Measurements from ENCODE around the gene PDS5A.
"Not testable (repeated sequence)": the region's sequence is repeated elsewhere in the genome, so short reads cannot be mapped to it uniquely, and the experiment has no call there.

PDS5A gene

DNA sequence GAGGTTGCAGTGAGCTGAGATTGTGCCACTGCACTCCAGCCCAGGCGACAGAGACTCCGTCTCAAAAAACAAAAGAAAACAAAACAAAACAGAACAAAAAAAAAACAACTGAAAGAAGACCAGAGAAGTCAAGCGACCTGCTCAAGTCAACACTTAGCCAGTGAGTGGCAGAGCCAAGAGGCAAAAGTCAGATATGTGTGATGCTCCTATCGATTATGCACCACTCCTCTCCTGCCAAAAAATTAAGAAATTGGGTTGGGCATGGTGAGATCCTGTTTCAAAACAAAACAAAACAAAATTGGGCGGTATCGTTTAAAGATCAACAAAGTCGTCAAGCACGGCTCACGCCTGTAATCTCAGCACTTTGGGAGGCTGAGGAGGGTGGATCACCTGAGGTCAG, 137.7 kb downstream of the PDS5A start:
- H3K4me3 ChIP-seq (ENCODE audit: low read depth, low read length): no peak overlapping the region
- no peak for DNase-seq (ENCODE audit: low read depth)
- TF ChIP-seq, protein P1, sequence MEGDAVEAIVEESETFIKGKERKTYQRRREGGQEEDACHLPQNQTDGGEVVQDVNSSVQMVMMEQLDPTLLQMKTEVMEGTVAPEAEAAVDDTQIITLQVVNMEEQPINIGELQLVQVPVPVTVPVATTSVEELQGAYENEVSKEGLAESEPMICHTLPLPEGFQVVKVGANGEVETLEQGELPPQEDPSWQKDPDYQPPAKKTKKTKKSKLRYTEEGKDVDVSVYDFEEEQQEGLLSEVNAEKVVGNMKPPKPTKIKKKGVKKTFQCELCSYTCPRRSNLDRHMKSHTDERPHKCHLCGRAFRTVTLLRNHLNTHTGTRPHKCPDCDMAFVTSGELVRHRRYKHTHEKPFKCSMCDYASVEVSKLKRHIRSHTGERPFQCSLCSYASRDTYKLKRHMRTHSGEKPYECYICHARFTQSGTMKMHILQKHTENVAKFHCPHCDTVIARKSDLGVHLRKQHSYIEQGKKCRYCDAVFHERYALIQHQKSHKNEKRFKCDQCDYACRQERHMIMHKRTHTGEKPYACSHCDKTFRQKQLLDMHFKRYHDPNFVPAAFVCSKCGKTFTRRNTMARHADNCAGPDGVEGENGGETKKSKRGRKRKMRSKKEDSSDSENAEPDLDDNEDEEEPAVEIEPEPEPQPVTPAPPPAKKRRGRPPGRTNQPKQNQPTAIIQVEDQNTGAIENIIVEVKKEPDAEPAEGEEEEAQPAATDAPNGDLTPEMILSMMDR (IDR thresholded peaks at IDR 0.05; ENCODE audit: low read depth, low read length): no peak
- TF ChIP-seq POLR2A (IDR thresholded peaks at IDR 0.05; ENCODE audit: extremely low read depth, insufficient read length): no peak
- TF ChIP-seq, protein P2, sequence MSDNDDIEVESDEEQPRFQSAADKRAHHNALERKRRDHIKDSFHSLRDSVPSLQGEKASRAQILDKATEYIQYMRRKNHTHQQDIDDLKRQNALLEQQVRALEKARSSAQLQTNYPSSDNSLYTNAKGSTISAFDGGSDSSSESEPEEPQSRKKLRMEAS (IDR thresholded peaks at IDR 0.05; ENCODE audit: low read depth, low read length): no peak
- TF ChIP-seq MYC (IDR thresholded peaks at IDR 0.05; ENCODE audit: low read depth, low read length): no peak

DNA sequence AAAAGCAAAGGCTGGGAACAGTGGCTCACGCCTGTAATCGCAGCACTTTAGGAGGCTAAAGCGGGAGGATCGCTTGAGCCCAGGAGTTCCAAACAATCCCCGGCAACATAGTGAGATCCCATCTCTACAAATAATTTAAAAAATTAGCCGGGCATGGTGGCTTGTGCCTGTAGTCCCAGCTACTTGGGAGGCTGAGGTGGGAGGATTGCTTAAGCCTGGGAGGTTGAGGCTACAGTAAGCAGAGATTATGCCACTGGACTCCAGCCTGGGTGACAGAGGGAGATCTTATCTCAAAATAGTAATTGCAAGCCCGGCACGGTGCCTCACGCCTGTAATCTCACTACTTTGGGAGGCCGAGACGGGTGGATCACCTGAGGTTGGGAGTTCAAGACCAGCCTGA, 139.3 kb downstream of the PDS5A start:
- not testable (repeated sequence) for DNase-seq (ENCODE audit: low read depth)

DNA sequence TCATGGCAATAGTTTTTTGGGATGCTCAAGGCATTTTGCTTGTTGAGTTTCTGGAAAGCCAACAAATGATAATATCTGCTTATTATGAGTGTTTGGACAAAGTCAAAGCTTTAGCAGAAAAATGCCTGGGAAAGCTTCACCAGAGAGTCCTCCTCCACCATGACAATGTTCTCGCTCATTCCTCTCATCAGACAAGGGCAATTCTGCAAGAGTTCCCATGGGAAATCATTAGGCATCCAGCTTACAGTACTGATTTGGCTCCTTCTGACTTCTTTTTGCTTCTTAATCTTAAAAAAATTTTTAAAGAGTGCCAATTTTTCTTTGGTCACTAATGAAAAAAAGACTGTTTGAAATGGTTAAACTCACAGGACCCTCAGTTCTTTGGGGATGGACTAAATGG, 143.4 kb downstream of the PDS5A start:
- DNase-seq (ENCODE audit: low read depth): no peak
- no peak for TF ChIP-seq MYC (IDR thresholded peaks at IDR 0.05; ENCODE audit: low read depth, low read length)
- TF ChIP-seq, protein P2 (IDR thresholded peaks at IDR 0.05; ENCODE audit: low read depth, low read length): no peak
- TF ChIP-seq, protein P1 (IDR thresholded peaks at IDR 0.05; ENCODE audit: low read depth, low read length): no peak
- no peak for TF ChIP-seq POLR2A (IDR thresholded peaks at IDR 0.05; ENCODE audit: extremely low read depth, insufficient read length)
- H3K4me3 ChIP-seq (ENCODE audit: low read depth, low read length): no peak overlapping the region

More for the DNA sequence above, 139.3 kb downstream of the PDS5A start:
- H3K4me3 ChIP-seq (ENCODE audit: low read depth, low read length): not testable (repeated sequence)

DNA sequence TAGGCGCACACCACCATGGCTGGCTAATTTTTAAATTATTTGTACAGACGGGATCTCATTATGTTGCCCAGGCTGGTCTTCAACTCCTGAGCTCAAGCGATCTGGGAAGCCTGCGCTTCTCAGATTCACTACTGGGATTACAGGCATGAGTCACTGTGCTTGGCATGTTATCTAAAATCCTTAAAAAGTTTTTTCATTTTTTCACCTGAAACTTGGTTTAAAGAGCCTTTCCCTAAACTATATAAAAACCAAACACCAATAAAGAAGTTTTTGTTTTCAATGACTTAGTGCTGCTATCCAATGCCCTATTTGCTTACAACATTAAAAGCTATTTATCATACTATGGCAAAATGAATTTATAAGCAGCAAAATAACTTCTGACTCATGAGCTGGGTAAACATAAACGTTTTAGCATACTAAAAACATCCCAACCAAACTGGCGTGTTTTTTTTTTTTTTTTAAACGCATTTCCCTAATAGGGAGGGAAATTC, 151.9 kb downstream of the PDS5A start:
- no peak for DNase-seq (ENCODE audit: low read depth)
- no peak overlapping the region for H3K4me3 ChIP-seq (ENCODE audit: low read depth, low read length)
- TF ChIP-seq, protein P1 (IDR thresholded peaks at IDR 0.05; ENCODE audit: low read depth, low read length): no peak
- TF ChIP-seq, protein P2 (IDR thresholded peaks at IDR 0.05; ENCODE audit: low read depth, low read length): no peak
- TF ChIP-seq MYC (IDR thresholded peaks at IDR 0.05; ENCODE audit: low read depth, low read length) (no peak), POLR2A (IDR thresholded peaks at IDR 0.05; ENCODE audit: extremely low read depth, insufficient read length) (no peak)

DNA sequence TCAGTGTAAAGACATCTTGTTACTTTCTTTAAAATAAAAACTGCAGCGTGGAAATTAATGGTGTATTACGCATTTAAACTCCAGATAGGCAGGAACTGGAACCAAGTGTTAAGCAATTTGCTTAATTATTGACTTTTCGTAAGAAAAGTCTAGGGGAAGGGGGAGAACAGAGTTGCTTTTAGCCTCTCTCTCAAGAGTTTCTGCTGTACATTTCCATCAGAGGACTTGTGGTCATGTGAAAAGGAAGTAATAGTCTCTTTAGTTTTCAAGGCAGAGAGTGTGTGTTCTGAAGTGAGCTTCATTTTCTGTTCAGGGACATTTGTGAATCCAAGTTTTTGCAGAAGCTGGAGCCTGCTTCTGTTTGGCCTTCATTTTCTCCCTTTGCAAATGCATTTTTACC, 152.6 kb downstream of the PDS5A start:
- TF ChIP-seq, protein P1 (IDR thresholded peaks at IDR 0.05; ENCODE audit: low read depth, low read length): no peak
- TF ChIP-seq, protein P2 (IDR thresholded peaks at IDR 0.05; ENCODE audit: low read depth, low read length): no peak
- TF ChIP-seq MYC (IDR thresholded peaks at IDR 0.05; ENCODE audit: low read depth, low read length): no peak
- TF ChIP-seq POLR2A (IDR thresholded peaks at IDR 0.05; ENCODE audit: extremely low read depth, insufficient read length): no peak

DNA sequence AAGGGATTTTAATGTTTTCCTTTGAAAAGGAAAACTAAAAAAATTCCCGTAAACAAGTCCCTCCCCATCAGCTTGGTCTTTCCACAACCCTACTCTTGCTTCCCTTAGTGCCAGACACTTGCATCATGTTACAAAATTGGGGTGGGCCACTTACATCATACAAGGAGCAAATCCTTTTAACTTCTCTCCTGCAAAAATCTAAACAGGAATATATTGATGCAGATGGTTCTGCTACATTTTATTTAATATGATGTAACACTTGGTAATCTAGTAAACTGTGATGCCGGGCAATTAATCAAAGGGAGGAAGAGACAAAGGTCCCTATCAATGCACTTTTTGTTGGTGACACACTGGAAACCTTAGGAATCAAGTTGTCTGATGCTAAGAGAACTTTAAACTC, 154.5 kb downstream of the PDS5A start:
- no peak for DNase-seq (ENCODE audit: low read depth)
- no peak overlapping the region for H3K4me3 ChIP-seq (ENCODE audit: low read depth, low read length)
- TF ChIP-seq POLR2A (IDR thresholded peaks at IDR 0.05; ENCODE audit: extremely low read depth, insufficient read length) (no peak), MYC (IDR thresholded peaks at IDR 0.05; ENCODE audit: low read depth, low read length) (no peak)
- TF ChIP-seq, protein P1 (IDR thresholded peaks at IDR 0.05; ENCODE audit: low read depth, low read length): no peak
- TF ChIP-seq, protein P2 (IDR thresholded peaks at IDR 0.05; ENCODE audit: low read depth, low read length): no peak

More for the DNA sequence above, 152.6 kb downstream of the PDS5A start:
- no peak overlapping the region for H3K4me3 ChIP-seq (ENCODE audit: low read depth, low read length)
- DNase-seq (ENCODE audit: low read depth): peak; percentile 32
